H1 (cell line): Measurements from ENCODE around the gene CEACAM7. TPM values are rescaled to one million over a fixed set of nuclear protein-coding genes. Genes with fewer than 3 reads are reported as not detected.

Experiments
- CTCF ChIA-PET: fragments of 300-600 bp; sonication (Branson Sonifier 250); formaldehyde crosslinking; loops from one replicate; lab custom pipeline; 2021; ENCODE audit not compliant: partially characterized antibody; lab: Charles Lee
- POLR2A ChIA-PET: fragments of 300-600 bp; sonication (Branson Sonifier 250); formaldehyde crosslinking; loops from one replicate; lab custom pipeline; 2021; ENCODE audit warnings: inconsistent platforms; ENCODE audit not compliant: partially characterized antibody; lab: Charles Lee
- DNase-seq, 2 experiments: peaks; one replicate each; pipeline versions ENCODE4 v3.0.0 to v3.0.0-alpha.2; 2010 to 2022; ENCODE audit warnings: low spot score in 2 of 2, low read depth in 1 of 2, mixed read lengths in 1 of 2
- FAIRE-seq: peaks from 2 replicates; lab custom pipeline; 2011; peaks lifted over from hg19 to GRCh38; lab: Jason Lieb, UNC
- H2AFZ ChIP-seq: 2 replicates; pipeline ENCODE4 v1.8.1; 2012; ENCODE audit warnings: low read length, inconsistent platforms
- H2AK5ac ChIP-seq: 2 replicates; pipeline ENCODE4 v1.6.1; 2013; ENCODE audit warnings: low read depth, low read length
- H2BK120ac ChIP-seq: replicated peaks from 2 replicates; pipeline ENCODE3; 2013; ENCODE audit warnings: low read depth, low read length, inconsistent platforms
- H2BK12ac ChIP-seq: 2 replicates; pipeline ENCODE4 v1.6.1; 2013; ENCODE audit warnings: low read depth, low read length
- H2BK15ac ChIP-seq: 2 replicates; pipeline ENCODE4 v1.6.1; 2013; ENCODE audit warnings: low read length
- H2BK20ac ChIP-seq: 2 replicates; pipeline ENCODE4 v1.6.1; 2013; ENCODE audit warnings: low read length
- H2BK5ac ChIP-seq: 2 replicates; pipeline ENCODE4 v1.6.1; 2013; ENCODE audit warnings: low read depth, low read length
- H3K14ac ChIP-seq: 2 replicates; pipeline ENCODE4 v1.6.1; 2013; ENCODE audit warnings: inconsistent platforms; ENCODE audit not compliant: insufficient read length
- H3K18ac ChIP-seq: 2 replicates; pipeline ENCODE4 v1.6.1; 2013; ENCODE audit warnings: low read length; ENCODE audit errors: extremely low read depth
- H3K23ac ChIP-seq: 2 replicates; pipeline ENCODE4 v1.6.1; 2013; ENCODE audit warnings: inconsistent platforms; ENCODE audit not compliant: insufficient read length
- H3K23me2 ChIP-seq: 2 replicates; pipeline ENCODE4 v1.6.1; 2013; ENCODE audit warnings: low read depth, low read length
- H3K27ac ChIP-seq: 2 replicates; pipeline ENCODE4 v1.6.1; 2011; ENCODE audit warnings: low read depth, low read length, inconsistent platforms
- H3K27me3 ChIP-seq, 4 experiments: replicated peaks in 1 of 4; 1 replicate in 1 of 4; 2 replicates in 3 of 4; pipeline versions ENCODE4 v1.6.1 to v1.8.1; 2011 to 2013; ENCODE audit warnings: low read length in 3 of 4, mild to moderate bottlenecking in 3 of 4, inconsistent platforms in 2 of 4, mixed read lengths in 2 of 4, moderate library complexity in 1 of 4; ENCODE audit not compliant: control insufficient read depth in 3 of 4, insufficient read depth in 3 of 4; ENCODE audit errors: extremely low read depth in 1 of 4
- H3K36me3 ChIP-seq, 4 experiments: 2 replicates each; pipeline versions ENCODE4 v1.6.1 to v1.8.1; 2011 to 2013; ENCODE audit warnings: mild to moderate bottlenecking in 4 of 4, low read length in 3 of 4, moderate library complexity in 2 of 4, control low read depth in 1 of 4, inconsistent platforms in 1 of 4; ENCODE audit not compliant: insufficient read depth in 4 of 4, control insufficient read depth in 2 of 4
- H3K4ac ChIP-seq: replicated peaks from 2 replicates; pipeline ENCODE3; 2013; ENCODE audit warnings: low read length, low read depth, mixed read lengths, inconsistent platforms; ENCODE audit not compliant: insufficient read length
- H3K4me1 ChIP-seq, 4 experiments: replicated peaks in 1 of 4; 1 replicate in 1 of 4; 2 replicates in 3 of 4; pipeline versions ENCODE4 v1.6.1 to v1.8.1; 2011 to 2013; ENCODE audit warnings: low read length in 3 of 4, inconsistent platforms in 2 of 4, mixed read lengths in 1 of 4; ENCODE audit not compliant: insufficient read depth in 4 of 4, control insufficient read depth in 3 of 4
- H3K4me2 ChIP-seq, 2 experiments: 2 replicates each; pipeline versions ENCODE4 v1.6.1 to v1.8.1; 2011 to 2013; ENCODE audit warnings: low read depth in 2 of 2, low read length in 2 of 2, control low read depth in 1 of 2, inconsistent platforms in 1 of 2, mild to moderate bottlenecking in 1 of 2; ENCODE audit not compliant: insufficient read depth in 1 of 2
- H3K4me3 ChIP-seq, 4 experiments: fragments of 200-600, 300-600 bp in 1 of 4; sonication (generic), shearing (Covaris generic), sonication (Bioruptor Twin) in 1 of 4; 2 replicates each; pipeline versions ENCODE4 v1.5.1 to v1.8.1; 2011 to 2016; ENCODE audit warnings: low read length in 4 of 4, low read depth in 3 of 4, control low read depth in 2 of 4, inconsistent platforms in 2 of 4, mild to moderate bottlenecking in 2 of 4, mixed read lengths in 1 of 4, moderate library complexity in 1 of 4; ENCODE audit not compliant: insufficient read depth in 2 of 4; ENCODE audit errors: extremely low read depth in 1 of 4
- H3K56ac ChIP-seq: replicated peaks from 2 replicates; pipeline ENCODE3; 2013; ENCODE audit warnings: low read depth, mild to moderate bottlenecking, mixed read lengths, low read length, inconsistent platforms; ENCODE audit not compliant: insufficient read length
- H3K79me1 ChIP-seq: 2 replicates; pipeline ENCODE4 v1.6.1; 2013; ENCODE audit warnings: low read depth, low read length, control low read depth
- H3K79me2 ChIP-seq, 2 experiments: 2 replicates each; pipeline versions ENCODE4 v1.6.1 to v1.8.1; 2012 to 2013; ENCODE audit warnings: low read length in 2 of 2, mild to moderate bottlenecking in 2 of 2, inconsistent platforms in 1 of 2; ENCODE audit not compliant: insufficient read depth in 2 of 2, control insufficient read depth in 1 of 2
- H3K9ac ChIP-seq, 4 experiments: replicated peaks in 1 of 4; 1 replicate in 1 of 4; 2 replicates in 3 of 4; pipeline versions ENCODE4 v1.6.1 to v1.8.1; 2011 to 2013; ENCODE audit warnings: low read depth in 3 of 4, low read length in 3 of 4, control low read depth in 2 of 4, mild to moderate bottlenecking in 2 of 4, moderate library complexity in 2 of 4, inconsistent platforms in 1 of 4; ENCODE audit errors: extremely low read depth in 1 of 4
- H3K9me3 ChIP-seq, 2 experiments: 2 replicates each; pipeline versions ENCODE4 v1.6.1 to v1.8.1; 2012 to 2013; ENCODE audit warnings: mild to moderate bottlenecking in 2 of 2, moderate library complexity in 2 of 2, control low read depth in 1 of 2, inconsistent platforms in 1 of 2, low read depth in 1 of 2, low read length in 1 of 2, mixed read lengths in 1 of 2; ENCODE audit not compliant: insufficient read depth in 2 of 2
- H4K20me1 ChIP-seq, 2 experiments: replicated peaks in 1 of 2; 2 replicates each; pipeline versions ENCODE3 to v1.8.1; 2011 to 2013; ENCODE audit warnings: inconsistent platforms in 2 of 2, low read length in 2 of 2, mild to moderate bottlenecking in 1 of 2; ENCODE audit not compliant: insufficient read depth in 2 of 2, control insufficient read depth in 1 of 2
- H4K5ac ChIP-seq: 2 replicates; pipeline ENCODE4 v1.6.1; 2013; ENCODE audit warnings: low read length, low read depth, mixed read lengths, inconsistent platforms; ENCODE audit not compliant: insufficient read length
- H4K8ac ChIP-seq: 2 replicates; pipeline ENCODE4 v1.8.0; 2013; ENCODE audit warnings: mild to moderate bottlenecking, moderate library complexity, low read length, inconsistent platforms; ENCODE audit not compliant: insufficient read depth; ENCODE audit errors: extremely low read depth
- H4K91ac ChIP-seq: replicated peaks from 2 replicates; pipeline ENCODE3; 2013; ENCODE audit warnings: low read length, mixed read lengths, inconsistent platforms; ENCODE audit not compliant: insufficient read length
- ASH2L ChIP-seq: fragments of 200-600, 300-600 bp; sonication (generic); IDR thresholded peaks from one replicate; pipeline ENCODE4 v1.7.1; 2017; ENCODE audit warnings: low read length
- EP300 ChIP-seq, 2 experiments: IDR thresholded peaks; 1 replicate in 1 of 2; 2 replicates in 1 of 2; pipeline ENCODE4 v1.6.1; 2011 to 2012; ENCODE audit warnings: low read depth in 2 of 2, low read length in 2 of 2, mild to moderate bottlenecking in 2 of 2, borderline replicate concordance in 1 of 2, inconsistent platforms in 1 of 2, moderate library complexity in 1 of 2
- GTF2F1 ChIP-seq: IDR thresholded peaks from 2 replicates; pipeline ENCODE4 v1.6.1; 2012; ENCODE audit warnings: low read depth, low read length, improper control_type of control experiment, borderline replicate concordance
- RAD21 ChIP-seq, 2 experiments: IDR thresholded peaks in 1 of 2; conservative IDR thresholded peaks in 1 of 2; 2 replicates each; pipeline ENCODE4 v1.6.1; 2011; ENCODE audit warnings: low read depth in 2 of 2, low read length in 2 of 2, improper control_type of control experiment in 1 of 2, inconsistent platforms in 1 of 2, mild to moderate bottlenecking in 1 of 2, moderate library complexity in 1 of 2
- SIRT6 ChIP-seq: IDR thresholded peaks from one replicate; pipeline ENCODE4 v1.7.1; 2012; ENCODE audit warnings: low read length, inconsistent platforms
- SP4 ChIP-seq: IDR thresholded peaks from 2 replicates; pipeline ENCODE4 v1.6.1; 2012; ENCODE audit warnings: low read length, inconsistent platforms
- WGBS, 2 experiments: shearing (Covaris generic) in 1 of 2; methylation state at CpG; one replicate each; pipeline versions ENCODE4 v1.1.6 to v1.1.7; 2013 to 2015; ENCODE audit warnings: low lambda C conversion rate in 2 of 2, mixed read lengths in 2 of 2, inconsistent platforms in 1 of 2, low coverage in 1 of 2, missing lambda C conversion rate in 1 of 2; ENCODE audit not compliant: insufficient replicate concordance in 2 of 2, insufficient coverage in 1 of 2, insufficient read length in 1 of 2; ENCODE audit errors: extremely low coverage in 1 of 2, missing lambda C conversion rate in 1 of 2; 5-methylcytosine and 5-hydroxymethylcytosine counted together
- polyA plus RNA-seq, 7 experiments: library from polyadenylated mRNA; depleted of rRNA in 3 of 7; stranded (reverse) in 5 of 7; unstranded in 2 of 7; fragments of >200 nt in 5 of 7; fragments of 200-250 nt in 2 of 7; gene quantifications; 1 replicate in 5 of 7; 2 replicates in 1 of 7; 4 replicates in 1 of 7; pipeline versions ENCODE4 v1.2.1 to v1.2.3, GENCODE V29; 2011 to 2013; ENCODE audit warnings: missing spikeins in 2 of 7, mixed read lengths in 2 of 7
- total RNA-seq: library from RNA; stranded (reverse); fragmentation: NEBNext Ultra II Directional; extraction: Animal tissue kit (Norgen Biotek cat#: 25700); gene quantifications from 2 replicates; pipeline ENCODE4 v1.2.1, GENCODE V29; 2021

Gene CEACAM7
- total and polyA plus RNA-seq, 2 of the 8 experiments (the other 6 are each of a cell fraction or from before 2014, with no cell fraction given) = not detected

- H3K9me3 ChIP-seq = peaks cover 54 to 59% of the 10 kb centered on the region in 2 experiments
- H3K4me3 ChIP-seq = no peak overlapping the region
- POLR2A ChIA-PET = no interaction called here
- H2BK12ac ChIP-seq = no peak overlapping the region
- no peak for FAIRE-seq
- H3K56ac ChIP-seq = no peak overlapping the region
- no peak overlapping the region for H2BK20ac ChIP-seq
- H2AFZ ChIP-seq = no peak overlapping the region
- H3K79me1 ChIP-seq = no peaks in the 10 kb centered on the region
- WGBS, 2 experiments = 46% methylated on average over 2 of the region's 2 CpGs; no CpG with 5 or more reads in 1 of the 2 experiments
- TF ChIP-seq SP4 (no peak), RAD21 (IDR thresholded peaks at IDR 0.05 in 1 of 2, conservative IDR thresholded peaks at IDR 0.05 in 1 of 2; ENCODE audit: low read depth in 2 of 2, low read length in 2 of 2) (no peak), ASH2L (no peak), EP300 (IDR thresholded peaks at IDR 0.05; ENCODE audit: borderline replicate concordance in 1 of 2, low read depth in 2 of 2, low read length in 2 of 2) (no peak), SIRT6 (no peak), GTF2F1 (no peak)
- no peaks in the 10 kb centered on the region for H4K20me1 ChIP-seq
- H2BK5ac ChIP-seq = no peak overlapping the region
- no peak overlapping the region for H3K9ac ChIP-seq
- no peak overlapping the region for H3K4ac ChIP-seq
- H3K27ac ChIP-seq = no peak overlapping the region
- H2AK5ac ChIP-seq = no peak overlapping the region
- no peak overlapping the region for H4K91ac ChIP-seq
- no peak overlapping the region for H4K8ac ChIP-seq
- no peak overlapping the region for H3K4me2 ChIP-seq
- no peak overlapping the region for H3K14ac ChIP-seq
- H3K18ac ChIP-seq = no peak overlapping the region
- no peaks in the 10 kb centered on the region for H3K4me1 ChIP-seq
- CTCF ChIA-PET = interaction anchor here (1.2 to 1.6 kb wide), 2 partner anchors 9 to 116 kb away, joined by 3 to 4 read pairs; no protein-coding TSS in a partner anchor
- H2BK15ac ChIP-seq = no peak overlapping the region
- H3K79me2 ChIP-seq = no peaks in the 10 kb centered on the region
- no peak overlapping the region for H2BK120ac ChIP-seq
- no peaks in the 10 kb centered on the region for H3K27me3 ChIP-seq
- no peak overlapping the region for H3K23ac ChIP-seq
- no peak for DNase-seq
- no peaks in the 10 kb centered on the region for H3K36me3 ChIP-seq
- H4K5ac ChIP-seq = no peak overlapping the region
- H3K23me2 ChIP-seq = no peaks in the 10 kb centered on the region
Observed at GRCh38 chr19:41637484-41637883, 50.6 kb downstream of the CEACAM7 start.
